GM18867 (cell line): ENCODE results near the gene PHF12.

ENCODE experiments used
- ATAC-seq: cut with Tn5 transposase; IDR thresholded peaks from one replicate; pipeline ENCODE4 v1.9.1; 2021; ENCODE audit warnings: mild to moderate bottlenecking, moderate library complexity; ENCODE audit not compliant: unreplicated experiment

Gene PHF12

DNA sequence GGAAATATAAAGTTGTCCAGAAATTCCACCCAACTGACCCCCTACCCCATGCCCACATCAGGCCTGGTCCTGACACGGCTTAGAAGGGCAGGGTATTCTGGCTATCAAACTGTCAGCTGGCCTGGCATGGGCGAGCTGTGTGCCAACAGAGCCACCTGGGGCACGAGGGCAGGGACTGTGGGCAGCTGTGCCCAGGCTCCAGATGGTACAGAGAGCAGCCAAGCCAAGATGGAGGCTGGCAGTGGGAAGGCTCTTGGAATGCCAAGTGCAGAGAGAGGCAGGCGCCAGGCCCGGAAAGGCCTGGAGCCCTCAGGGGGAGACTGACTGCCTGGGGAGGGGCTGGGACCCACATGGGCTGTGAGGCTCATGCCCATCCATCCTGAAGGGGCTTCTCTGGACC, 24.3 kb upstream of the PHF12 start:
- ATAC-seq, result no peak

DNA sequence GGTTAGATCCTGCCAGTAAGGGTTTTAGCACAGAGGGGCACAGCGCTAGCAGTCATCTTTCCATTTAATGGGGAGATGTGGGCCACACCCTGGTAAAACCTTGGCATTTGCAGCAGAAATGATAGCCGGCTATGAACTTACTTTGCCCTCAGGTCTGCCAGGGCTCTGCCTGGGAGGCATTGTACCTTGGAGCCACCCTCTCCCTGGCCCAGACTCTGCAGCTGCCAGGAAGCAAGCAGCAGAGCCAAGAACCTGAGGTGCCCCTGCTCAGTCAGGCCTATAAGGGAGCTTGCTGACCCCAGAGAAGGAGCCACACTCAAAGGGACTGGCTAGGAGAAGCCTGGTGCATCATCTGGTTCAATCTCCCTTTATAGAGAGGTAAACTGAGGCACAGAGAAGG, 23.7 kb upstream of the PHF12 start:
- no peak for ATAC-seq

DNA sequence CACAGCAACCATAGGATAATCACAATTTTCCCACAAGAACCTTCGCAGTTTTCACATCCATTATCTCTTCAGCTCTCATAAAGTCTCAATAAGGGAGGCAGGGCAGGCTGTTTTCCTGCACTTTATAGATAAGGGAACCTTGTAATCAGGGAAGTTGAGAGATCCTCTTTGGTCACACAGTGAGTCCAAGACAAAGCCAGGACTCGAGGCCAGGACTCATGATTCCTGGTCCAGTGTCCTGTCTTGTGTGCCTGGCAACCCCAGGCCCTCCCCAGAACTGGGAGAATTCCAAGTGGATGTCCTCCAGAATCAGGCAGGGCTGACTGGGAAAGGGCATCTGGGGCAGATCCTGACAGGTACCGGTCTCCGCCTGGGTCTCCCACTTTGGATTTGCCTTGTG, 23.1 kb upstream of the PHF12 start:
- no peak for ATAC-seq

DNA sequence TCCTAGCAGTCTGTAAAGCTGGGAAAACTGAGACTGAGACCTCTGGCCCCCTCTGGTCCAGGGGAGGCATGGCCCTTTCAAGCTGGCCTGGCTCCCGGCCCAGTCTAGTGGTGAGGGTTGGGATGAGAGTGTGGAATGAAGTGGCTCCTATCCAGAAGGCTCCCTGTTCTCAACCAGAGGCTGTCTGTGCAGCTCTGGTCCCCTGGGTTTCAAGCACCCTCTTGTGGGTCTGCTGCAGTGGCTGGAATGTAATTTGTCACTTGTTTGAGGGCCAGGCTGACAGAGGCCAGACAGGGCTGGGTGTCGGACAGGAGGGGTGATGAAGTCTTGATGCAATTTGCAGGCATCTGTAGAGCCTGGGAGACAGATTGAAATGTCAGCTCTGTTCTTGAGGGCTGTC, 22.1 kb upstream of the PHF12 start:
- no peak for ATAC-seq

DNA sequence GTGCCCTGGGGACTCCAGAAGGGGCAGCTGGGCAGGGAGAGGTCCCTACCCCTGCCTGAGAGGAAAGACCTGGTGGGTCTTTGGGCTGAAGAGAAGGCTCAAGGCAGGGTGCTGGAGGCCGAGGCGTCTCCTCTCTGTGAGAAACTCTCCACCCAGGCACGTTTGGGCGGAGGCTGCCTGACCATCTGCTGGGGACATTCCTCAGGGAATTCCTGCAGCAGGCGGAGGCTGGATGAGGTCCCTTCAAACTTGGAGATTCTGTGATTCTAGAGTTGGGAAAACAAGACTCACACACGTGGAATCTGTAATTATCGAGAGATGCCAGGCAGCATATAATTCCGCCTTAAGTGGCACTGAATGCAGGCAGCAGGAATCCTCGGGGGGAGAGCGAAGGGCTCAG, 21.1 kb upstream of the PHF12 start:
- ATAC-seq, result no peak

DNA sequence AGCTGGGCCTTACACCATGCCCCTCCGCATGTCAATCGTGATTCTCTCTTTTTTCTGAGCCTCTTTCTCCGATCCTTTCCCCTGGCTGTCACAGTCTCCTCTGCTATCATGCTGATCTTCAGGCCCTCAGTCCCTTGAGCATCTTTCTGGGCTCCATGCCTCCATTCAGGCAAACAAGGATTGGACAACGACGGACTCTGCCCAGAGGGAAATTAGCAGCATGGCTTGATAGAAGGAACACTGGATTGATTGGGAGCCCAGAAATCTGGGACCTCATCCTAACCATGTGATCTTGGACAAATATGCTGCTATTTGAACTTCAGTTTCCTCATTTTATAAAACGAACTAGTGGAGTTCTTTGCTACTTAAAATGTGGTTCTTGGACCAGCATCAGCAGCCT, 19.6 kb upstream of the PHF12 start:
- no peak for ATAC-seq

DNA sequence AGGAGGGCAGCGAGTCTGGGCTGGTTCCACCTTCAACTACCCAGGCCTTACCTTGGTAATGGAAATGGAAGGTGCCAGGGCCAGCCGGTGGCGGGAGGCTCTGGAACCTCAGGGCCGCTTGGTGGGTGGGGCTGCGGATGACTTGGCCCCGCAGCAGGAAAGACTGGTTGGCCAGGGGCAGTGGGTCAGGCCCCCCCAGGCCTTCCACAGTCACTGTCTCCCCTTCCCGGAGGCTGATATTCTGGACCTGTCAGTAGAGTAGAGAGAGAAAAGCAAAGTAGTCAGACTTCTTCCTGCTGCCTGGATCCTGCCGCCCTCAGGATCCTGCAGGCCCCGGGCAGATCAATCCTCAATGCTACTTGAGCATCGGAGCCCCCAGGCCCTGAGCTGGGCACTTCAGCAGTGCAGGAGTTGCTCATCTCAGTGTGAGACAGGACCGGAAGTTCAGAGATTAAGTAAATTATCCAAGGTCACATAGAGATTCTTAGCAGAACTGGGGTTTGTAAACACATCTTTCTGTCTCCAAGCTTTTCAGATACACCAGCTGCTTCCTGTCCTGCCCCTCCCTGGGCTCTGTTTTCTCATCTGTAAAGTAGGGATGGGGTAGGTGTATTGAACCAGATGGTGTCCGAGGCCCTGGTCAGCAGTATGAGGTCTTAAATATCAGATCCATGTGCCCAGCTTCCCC, 18.5 kb upstream of the PHF12 start:
- ATAC-seq, result no peak

DNA sequence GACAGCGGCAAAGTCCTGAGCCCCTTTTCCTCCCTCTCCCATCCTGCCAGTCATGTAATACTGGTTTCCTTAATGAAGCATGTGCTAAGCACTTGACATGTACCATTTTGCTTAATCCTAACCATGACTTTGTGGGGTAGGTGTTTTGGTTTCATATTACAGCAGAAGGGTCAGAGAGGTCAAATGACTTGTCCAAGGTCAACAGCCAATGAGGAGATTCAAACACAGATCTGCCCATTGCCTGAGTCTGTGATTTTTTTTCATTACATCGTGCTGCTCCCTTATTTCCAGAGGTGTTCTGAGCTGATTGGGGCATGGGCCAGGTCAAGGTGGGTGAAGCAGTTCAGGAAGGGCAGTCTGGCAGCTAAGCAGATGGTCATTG, 17.6 kb upstream of the PHF12 start:
- ATAC-seq, result no peak

DNA sequence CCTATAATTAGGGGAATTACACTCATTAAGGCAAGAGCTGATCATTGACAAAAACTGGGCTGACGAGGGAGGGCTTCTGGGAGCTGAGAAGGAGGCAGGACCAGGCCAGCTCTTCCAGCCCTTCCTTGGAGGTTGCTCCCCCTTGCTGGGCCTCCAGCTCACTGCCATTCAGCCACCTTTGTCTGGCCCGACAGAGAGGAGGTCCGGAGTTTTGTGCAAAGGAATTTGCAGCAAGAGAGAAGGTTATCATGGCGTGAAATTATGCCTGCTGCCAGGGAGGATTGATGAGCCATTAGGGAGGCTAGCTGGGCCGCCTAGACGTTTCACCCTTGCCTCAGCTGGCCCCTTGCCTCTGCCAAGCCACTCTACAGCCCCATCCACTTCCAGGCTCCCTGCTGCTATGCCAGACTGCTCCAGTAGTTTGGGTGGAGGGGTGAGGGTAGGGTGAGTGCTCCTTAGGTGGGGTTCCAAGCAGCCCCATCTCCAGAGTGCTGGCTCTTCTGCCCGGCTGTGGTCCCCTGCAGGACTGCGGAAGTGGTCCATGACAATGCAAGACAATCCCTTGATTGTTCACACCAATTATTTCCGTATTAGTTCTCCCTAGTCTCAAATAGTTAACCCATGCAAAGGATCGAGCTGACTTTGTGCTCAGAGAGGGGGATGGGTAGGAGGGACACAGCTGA, 17.1 kb upstream of the PHF12 start:
- no peak for ATAC-seq

DNA sequence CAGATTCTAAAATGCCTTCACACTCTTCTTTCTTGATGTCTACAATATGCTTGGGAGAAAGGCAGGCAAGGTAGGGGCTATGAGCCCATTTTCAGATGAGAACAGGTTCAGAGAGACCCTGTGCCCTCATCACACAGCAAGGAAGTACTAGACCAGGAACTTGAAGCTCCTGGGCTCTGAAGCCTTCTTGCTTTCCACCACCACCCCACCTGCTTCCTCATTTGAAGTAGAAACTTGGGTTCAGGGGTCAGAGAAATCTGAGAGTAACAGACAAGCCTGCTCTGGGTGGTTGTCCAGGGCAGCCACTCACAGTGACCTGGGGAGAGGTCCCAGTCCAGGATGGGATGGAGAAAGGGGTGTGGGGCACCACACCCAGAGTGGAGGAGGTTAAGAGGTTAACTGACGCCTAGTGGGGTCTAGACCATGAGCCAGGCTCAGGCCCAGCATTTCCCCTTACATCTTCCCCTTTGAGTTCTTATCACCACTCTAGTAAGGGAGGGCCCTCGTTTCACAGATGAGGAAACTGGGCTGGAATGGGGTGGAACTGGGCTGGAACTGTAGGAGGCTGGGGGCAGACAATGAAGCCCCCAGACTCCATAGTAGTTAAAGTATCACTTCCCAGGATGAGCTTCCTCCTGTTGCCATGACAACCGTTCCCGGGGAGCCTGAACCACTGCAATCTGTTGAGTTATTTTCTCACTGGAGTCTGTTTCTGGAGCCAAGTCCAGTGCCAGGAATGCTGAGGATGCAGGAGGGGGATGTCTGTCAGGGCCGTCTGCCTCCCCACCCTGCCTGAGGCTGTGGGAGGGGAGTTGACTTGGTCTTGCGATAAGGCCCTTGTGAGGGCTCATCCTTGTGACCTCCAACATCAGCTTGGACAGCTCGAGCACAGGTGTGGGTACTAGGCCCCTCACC, 16.2 kb upstream of the PHF12 start:
- ATAC-seq, result no peak

DNA sequence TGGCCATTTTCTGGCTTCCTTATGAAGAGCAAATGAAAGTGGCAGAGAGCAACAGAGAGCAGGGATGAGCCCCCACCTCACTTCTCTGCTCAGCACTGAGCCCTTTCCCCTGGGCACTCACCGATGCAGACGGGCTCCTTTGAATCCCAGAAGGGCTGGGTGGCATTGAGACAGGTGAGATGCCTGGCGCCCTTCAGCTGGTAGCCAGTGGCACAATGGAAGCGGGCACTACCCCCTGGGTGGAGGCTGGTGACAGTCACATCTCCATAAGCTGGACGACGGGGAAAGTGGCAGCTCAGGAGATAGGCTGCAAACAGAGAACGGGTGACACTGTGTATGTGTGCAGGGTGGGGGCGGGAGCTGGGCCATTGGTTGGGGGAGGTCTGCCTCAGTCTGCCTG, 12.5 kb upstream of the PHF12 start:
- ATAC-seq, result no peak

DNA sequence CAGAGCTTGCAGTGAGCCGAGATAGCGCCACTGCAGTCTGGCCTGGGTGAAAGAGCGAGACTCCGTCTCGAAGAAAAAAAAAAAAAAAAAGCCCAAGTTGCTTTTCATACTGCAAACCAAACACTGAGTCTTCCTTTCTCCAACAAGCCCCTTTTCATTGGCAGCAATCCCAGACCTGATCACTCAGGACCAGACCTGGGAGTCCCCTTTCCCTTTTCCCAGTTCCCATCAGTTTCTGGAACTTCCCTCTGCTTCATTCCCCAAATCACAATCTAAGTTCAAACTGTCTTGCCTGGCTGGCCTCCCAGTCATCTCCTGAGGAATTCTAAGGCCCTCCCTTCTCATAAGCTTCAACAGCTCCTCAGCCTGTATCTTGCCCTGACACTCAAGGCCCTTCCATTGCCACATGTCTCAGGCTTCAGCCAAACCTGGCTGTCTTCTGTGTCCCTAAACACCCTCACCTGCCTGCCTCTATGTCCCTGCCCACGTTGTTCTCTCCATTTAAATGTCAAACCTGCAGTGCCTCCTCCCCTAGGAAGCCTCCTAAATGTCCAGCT, 11.8 kb upstream of the PHF12 start:
- no peak for ATAC-seq

DNA sequence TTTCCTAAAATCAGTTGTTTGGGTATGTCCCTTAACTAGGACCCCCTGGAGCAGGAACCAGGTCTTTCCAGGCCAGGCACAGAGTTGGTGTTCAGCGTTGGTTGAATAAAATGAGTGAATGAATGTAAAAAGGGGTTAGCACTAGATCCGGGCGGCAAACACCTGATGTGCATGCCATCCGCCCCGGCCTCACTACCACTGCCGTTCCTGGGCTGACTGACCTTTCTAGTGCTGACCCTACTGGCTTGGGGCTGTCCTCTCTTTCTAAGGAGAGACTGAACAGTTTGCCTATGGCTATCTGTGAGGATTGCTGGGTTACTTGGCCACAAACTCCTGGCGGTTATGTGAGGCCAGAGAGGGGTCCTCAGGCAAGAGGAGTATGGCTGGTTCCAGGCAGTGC, 10.1 kb upstream of the PHF12 start:
- no peak for ATAC-seq

DNA sequence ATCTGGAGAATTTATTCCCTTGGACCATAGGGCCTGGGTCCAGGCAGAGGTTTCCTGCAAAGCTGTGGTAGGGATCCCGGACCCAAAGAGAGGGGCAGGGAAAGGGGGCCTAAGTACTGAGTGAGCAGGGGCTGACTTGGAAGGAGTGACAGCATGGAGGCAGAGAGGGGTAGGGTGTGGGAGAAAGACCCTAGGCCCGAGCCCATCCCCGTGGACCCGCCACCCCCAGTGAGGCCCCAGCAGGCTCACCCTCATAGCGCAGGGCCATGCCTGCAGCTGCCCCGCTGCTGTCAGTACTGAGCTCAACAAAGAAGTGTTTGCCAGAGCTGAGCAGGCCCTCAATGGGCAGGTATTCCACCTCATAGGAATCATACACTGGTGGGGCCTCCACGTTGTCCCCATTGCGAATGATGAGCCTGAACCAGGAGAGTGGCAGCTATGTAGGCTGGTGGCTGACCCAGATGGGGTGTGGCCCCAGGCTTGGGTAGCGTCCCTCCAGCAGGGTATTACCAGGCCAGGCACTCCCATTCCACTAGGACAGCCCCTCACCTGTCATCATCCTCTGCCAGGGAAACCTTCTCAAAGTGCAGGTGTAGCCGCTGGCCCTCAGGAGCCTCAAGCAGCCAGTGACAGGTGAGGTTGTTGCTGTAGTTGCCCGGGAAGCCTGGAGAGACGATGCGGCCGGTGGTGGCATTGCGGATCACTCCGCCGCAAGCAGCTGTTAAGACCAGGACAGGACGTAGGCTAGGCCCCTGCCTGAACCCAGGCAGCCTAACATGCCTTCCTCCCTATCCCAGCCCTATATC, 9.1 kb upstream of the PHF12 start:
- ATAC-seq, result no peak

DNA sequence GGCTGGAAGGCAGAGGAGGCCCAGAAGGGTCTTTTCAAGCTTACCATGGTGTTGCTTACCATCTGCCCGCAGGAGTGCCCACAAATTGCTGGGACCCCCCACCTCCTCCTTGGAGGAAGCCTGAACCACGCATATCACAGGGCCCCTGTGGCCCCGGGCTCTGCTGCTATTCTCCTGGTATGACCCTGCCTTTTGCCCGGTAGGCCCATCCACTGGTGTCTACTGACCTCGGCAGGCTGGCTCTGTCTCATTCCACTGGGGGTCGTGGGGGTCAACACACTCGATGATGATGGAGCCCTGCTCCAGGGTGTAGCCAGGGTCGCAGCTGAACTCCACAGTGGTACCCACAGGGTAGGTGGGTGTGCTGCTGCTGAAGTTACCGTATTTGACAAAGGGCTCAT, 8.2 kb upstream of the PHF12 start:
- ATAC-seq, result no peak

DNA sequence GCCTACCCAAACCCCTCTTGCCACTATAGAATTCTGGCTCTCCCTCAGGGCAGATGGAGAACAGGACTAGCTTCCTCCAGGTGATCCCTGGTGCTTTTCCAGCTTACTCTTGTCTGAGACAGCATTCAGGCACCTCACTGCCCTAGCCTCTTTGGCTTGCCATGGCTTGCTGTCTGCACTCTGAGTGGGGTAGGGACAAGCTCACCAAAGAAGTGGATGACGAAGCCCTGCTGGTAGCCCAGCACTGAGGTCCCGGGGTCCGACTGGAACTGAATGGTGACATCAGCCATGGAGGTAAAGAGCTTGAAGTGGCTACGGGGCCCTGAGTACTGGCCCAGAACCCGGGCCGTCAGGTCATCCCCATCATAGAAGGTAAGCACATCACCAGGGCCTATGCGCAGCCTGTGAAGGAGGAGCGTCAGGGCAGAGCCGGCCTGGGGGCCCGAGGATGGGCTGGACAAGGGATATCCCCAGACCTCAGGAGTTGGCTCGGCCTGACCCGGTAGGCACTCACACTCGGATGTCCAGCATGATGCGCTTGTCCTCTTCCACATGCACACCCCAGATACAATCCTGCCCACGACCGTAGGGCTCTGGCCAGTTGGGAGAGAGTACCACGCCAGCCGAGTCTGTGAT, 7.6 kb upstream of the PHF12 start:
- ATAC-seq, result no peak

DNA sequence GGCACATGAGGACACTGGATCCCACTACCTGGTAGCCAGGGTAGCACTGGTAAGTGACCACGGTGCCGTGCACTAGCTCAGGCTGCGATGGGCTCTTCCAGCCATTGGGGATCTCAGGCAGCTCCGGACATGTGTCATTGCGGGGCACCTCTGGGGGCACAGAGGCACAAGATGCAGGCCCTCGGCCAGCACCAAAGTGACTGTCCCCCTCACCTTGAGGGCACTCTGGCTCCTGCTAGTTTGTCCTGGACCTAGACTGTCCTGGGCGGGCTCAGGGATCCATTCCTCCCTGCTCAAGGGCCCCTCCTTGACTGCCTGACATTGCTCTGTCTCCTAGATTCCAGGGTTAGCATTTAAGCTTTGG, 6.7 kb upstream of the PHF12 start:
- ATAC-seq, result no peak

DNA sequence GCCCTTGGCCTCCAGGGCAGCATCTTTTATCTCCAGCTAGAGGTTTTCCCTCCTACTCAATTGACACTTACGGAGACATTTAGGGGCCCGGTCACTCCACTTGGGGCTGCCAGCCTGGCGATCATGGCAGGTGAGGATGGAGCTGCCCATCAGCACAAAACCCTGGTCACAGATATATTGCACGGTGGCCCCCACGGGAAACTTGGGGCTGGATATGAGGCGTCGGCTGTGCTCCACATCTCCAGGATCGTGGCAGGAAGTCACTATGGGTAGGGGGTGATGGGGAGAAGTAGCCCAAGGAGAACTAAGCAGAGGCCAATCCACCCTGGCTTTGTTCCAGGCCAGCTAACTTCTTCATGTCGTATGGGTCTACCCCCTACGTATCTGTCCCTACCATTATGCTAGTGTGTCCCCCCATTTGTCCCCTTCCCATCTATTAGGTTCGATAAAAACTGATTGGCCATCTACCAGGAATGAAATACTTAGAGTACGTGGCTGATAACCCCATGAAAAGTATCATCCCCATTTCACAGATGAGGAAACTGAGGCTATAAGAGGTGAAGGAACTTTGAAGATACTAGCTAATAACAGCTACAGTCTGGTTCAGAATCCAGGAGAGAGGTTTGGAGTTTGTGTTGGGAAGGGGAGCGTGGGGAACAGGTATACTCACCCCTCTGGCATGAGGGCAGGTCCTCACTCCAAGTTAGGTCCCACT, 6.1 kb upstream of the PHF12 start:
- ATAC-seq, result no peak

DNA sequence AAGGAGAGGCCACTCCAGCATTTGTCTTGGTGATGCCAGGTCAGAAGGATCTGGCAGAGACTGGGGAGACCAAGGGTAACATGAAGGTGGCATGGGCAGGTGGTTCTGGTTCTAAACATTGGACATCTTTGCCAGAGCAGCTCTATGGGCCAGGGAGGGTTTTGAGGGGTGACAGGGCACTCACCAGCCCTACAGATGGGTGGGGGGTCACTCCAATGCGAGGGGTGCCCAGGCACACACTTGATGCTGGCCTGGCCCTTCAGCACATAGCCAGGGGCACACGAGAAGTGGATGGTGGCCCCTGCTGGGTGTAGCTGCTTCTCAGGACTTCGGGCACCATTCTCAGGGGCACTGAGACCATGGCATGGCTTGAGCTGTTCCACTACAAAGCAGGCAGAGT, 5.5 kb upstream of the PHF12 start:
- ATAC-seq, result no peak

DNA sequence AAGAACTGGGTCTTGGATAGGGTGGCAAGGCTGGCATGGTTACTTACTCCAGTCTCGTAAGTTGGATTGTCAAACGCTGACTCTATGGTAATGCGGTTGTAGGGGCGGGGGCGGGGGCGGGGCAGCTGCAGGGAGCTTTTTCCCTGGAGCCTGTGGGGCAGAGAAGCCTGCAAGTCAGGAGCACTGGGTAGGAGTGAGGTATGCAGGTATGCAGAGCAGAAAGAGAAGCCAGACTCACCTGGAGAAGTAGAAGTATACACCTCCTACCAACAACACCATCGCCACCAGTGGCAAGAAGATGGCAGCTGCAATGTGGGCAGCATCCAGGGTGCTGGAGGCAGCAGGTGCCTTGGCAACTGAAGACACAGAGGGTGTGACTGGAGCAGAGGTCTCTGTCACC, 4.8 kb upstream of the PHF12 start:
- ATAC-seq, result no peak
